D721Med (cell line): Measurements from ENCODE around the gene CELF5.

Source experiments
- DNase-seq: peaks from one replicate; pipeline ENCODE4 v3.0.0; 2011; ENCODE audit warnings: low spot score; ENCODE audit not compliant: insufficient read length
- FAIRE-seq: peaks from 2 replicates; lab custom pipeline; 2011; peaks lifted over from hg19 to GRCh38; lab: Jason Lieb, UNC
- TF ChIP-seq, protein P1 (sequence below): IDR thresholded peaks from 2 replicates; pipeline ENCODE4 v1.5.1; 2012; ENCODE audit warnings: mild to moderate bottlenecking, control low read depth; ENCODE audit not compliant: insufficient read depth; ENCODE audit errors: missing control alignments

CELF5 gene

DNA sequence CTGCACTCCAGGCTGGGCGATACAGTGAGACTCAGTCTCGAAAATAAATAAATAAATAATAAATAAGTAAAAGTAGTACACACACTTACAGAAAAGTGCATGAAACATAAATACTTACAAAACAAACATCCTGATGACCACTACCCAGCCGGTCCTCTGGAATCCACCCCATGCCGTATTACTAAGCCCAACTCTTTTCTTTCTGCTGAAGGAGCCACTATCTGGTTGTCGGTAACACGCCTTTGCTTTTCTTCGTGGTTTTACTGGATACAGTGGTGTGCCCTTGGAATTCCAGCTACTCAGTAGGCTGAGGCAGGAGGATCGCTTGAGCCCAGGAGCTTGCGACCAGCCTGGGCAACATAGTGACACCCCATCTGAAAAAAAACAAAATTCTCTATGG is 39.4 kb downstream of the CELF5 start:
- DNase-seq = no peak
- TF ChIP-seq, protein P1, sequence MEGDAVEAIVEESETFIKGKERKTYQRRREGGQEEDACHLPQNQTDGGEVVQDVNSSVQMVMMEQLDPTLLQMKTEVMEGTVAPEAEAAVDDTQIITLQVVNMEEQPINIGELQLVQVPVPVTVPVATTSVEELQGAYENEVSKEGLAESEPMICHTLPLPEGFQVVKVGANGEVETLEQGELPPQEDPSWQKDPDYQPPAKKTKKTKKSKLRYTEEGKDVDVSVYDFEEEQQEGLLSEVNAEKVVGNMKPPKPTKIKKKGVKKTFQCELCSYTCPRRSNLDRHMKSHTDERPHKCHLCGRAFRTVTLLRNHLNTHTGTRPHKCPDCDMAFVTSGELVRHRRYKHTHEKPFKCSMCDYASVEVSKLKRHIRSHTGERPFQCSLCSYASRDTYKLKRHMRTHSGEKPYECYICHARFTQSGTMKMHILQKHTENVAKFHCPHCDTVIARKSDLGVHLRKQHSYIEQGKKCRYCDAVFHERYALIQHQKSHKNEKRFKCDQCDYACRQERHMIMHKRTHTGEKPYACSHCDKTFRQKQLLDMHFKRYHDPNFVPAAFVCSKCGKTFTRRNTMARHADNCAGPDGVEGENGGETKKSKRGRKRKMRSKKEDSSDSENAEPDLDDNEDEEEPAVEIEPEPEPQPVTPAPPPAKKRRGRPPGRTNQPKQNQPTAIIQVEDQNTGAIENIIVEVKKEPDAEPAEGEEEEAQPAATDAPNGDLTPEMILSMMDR = no peak
- no peak for FAIRE-seq

DNA sequence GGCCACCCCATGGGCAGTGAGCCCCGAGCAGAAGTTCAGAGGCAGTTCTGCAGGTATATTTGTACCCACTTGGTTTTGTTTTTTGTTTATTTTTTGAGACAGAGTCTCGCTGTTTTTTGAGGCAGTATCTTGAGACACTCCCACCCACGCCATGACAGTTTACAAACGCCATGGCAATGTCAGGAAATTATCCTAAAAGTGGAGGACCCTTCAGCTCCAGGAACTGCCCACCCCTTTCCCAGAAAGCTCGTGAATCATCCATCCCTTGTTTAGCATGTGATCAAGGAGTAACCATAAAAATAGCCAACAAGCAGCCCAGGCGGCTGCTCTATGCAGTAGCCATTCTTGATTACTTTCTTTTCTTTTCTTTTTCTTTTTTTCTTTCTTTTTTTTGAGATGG is 41.0 kb downstream of the CELF5 start:
- no peak for FAIRE-seq
- DNase-seq = no peak

DNA sequence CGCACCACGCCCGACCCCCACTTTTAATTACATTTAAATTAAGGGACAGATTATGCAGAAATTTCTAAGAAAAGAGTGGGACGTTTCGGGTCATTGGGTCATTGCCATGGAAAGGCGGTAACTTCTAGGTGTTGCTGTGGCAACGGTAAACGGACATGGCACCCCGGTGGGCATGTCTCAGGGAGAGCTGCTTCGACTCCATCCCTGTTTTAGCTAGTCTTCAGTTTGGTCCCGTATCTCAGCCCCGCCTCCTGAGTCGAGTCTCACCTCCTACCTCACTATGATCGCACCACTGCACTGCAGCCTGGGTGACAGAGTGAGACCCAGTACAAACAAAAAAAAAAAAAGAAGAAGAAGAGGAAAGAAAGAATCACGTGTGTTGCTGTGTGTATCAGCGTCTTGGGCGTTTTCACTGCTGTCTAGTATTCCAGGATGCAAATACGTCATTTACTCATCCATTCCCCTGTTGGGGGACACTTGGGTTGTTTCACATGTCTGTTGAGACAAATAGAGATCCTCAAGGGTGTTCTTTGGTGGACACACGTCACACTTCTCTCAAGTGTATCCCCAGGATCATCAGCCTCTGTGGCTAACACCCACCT is 41.7 kb downstream of the CELF5 start:
- DNase-seq (no peak), FAIRE-seq (no peak)
- TF ChIP-seq, protein P1 = no peak

More for the DNA sequence above, 41.0 kb downstream of the CELF5 start:
- TF ChIP-seq, protein P1 = no peak

DNA sequence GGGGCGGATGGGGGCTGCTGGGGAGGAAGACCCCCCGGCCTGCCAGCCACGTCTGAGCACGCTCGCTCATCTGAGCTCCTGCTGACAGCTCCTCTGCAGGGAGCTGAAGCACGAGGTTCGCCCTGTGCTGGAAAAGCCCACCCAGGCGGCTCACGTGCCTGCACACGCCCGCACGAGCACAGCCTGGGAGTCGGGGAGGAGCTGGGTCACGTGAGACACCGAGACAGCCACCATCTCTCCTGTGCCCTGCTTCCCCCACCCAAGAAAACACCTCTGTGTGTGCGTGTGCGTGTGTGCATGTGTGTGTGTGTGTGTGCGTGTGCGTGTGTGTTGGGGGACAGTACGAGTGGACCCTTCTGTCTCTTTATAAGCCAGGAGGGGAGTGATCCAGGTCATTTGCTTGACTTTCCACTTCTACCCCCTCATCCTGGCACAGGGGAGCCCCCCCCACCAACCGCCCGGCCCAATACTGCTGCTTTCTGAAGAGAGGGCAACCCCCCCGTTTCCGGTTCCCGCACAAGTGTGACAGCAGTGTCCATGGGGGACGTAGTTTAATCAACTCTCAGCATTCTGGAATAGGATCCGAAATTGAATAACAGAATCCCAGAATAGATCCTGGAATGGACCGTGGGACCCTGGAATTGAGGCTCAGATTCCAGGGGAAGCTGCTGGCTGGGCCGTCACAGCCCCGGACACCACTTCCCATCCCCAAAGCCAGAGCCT is 42.5 kb downstream of the CELF5 start:
- DNase-seq = no peak
- TF ChIP-seq, protein P1 = no peak
- no peak for FAIRE-seq

DNA sequence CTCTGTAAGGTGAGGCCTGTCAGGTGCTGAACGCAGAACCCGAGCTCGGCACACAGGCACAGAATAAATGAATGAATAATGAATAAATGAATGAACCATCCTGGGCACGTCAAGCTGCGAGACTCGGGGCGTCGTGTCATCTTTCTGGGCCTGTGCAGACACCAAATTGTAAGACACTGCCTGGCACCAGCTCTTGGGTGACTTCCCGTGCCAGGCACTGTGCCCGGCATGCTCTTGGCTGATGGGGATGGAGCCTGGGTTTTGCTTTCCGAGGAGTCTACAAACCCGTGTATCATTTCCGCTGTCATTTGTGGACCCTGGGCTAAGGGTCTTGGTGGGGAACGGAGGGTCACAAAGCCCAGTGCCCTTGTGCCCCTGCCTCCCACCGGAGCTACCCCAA is 43.9 kb downstream of the CELF5 start:
- DNase-seq = no peak
- no peak for FAIRE-seq
- TF ChIP-seq, protein P1 = no peak

DNA sequence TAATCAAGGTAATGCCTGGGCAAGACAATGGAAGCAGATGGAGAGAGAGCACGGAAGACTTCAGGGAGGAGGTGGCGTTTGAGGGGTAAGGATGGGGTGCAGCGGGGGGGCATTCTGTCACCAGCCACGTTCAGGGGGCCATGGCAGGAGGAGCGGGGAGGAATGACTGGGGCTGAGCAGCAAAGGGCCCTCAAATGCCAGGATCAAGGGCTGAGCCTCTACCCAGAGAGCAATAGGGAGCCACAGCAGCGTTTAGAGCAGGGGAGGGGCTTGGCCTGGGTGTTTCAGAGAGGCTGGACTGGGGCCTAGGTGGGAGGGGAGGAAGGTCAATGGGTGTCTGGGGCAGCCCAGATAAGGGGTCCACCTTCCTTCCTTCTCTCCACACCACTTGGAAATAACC is 44.3 kb downstream of the CELF5 start:
- TF ChIP-seq, protein P1 = no peak
- no peak for DNase-seq
- no peak for FAIRE-seq
